GM23248 (cell line): Measurements from ENCODE around the gene GNL1. TPM values are rescaled to one million over a fixed set of nuclear protein-coding genes. Genes with fewer than 3 reads are reported as not detected.
"Not testable (repeated sequence)": the region's sequence is repeated elsewhere in the genome, so short reads cannot be mapped to it uniquely, and the experiment has no call there.

Source experiments
- DNase-seq: peaks from one replicate; pipeline ENCODE4 v3.0.0-alpha.2; 2015
- H2AFZ ChIP-seq: fragments of 200-600 bp; sonication (generic); 2 replicates; pipeline ENCODE4 v1.6.1; 2016; ENCODE audit warnings: antibody characterized with exemption
- H3F3A ChIP-seq: fragments of 200-600 bp; sonication (generic); 2 replicates; pipeline ENCODE4 v1.6.1; 2016; ENCODE audit warnings: mild to moderate bottlenecking, antibody characterized with exemption, mixed run types; ENCODE audit not compliant: insufficient read depth
- H3K27ac ChIP-seq: fragments of 200-600 bp; sonication (generic); 2 replicates; pipeline ENCODE4 v1.5.1; 2016; ENCODE audit warnings: mild to moderate bottlenecking
- H3K27me3 ChIP-seq: fragments of 200-600 bp; sonication (generic); replicated peaks from 2 replicates; pipeline ENCODE4 v1.6.1; 2016; ENCODE audit warnings: mild to moderate bottlenecking; ENCODE audit not compliant: insufficient read depth
- H3K36me3 ChIP-seq: fragments of 200-600 bp; sonication (generic); 2 replicates; pipeline ENCODE4 v1.6.1; 2016; ENCODE audit warnings: low read depth, mild to moderate bottlenecking
- H3K4me1 ChIP-seq: fragments of 200-600 bp; sonication (generic); 2 replicates; pipeline ENCODE4 v1.6.1; 2016; ENCODE audit warnings: mild to moderate bottlenecking; ENCODE audit not compliant: insufficient read depth
- H3K4me2 ChIP-seq: fragments of 200-600 bp; sonication (generic); one replicate; pipeline ENCODE4 v1.6.1; 2016; ENCODE audit warnings: mild to moderate bottlenecking; ENCODE audit not compliant: unreplicated experiment
- H3K4me3 ChIP-seq: fragments of 200-600 bp; sonication (generic); 2 replicates; pipeline ENCODE4 v1.5.1; 2016; ENCODE audit warnings: mild to moderate bottlenecking
- H3K79me2 ChIP-seq: fragments of 200-600 bp; sonication (generic); 2 replicates; pipeline ENCODE4 v1.6.1; 2016; ENCODE audit warnings: mild to moderate bottlenecking; ENCODE audit not compliant: insufficient read depth
- H3K9ac ChIP-seq: fragments of 200-600 bp; sonication (generic); 2 replicates; pipeline ENCODE4 v1.6.1; 2016; ENCODE audit warnings: mild to moderate bottlenecking
- H3K9me2 ChIP-seq: fragments of 200-600 bp; sonication (generic); 2 replicates; pipeline ENCODE4 v1.6.1; 2016; ENCODE audit warnings: mixed run types, mild to moderate bottlenecking, moderate library complexity; ENCODE audit not compliant: insufficient read depth
- H3K9me3 ChIP-seq: fragments of 200-600 bp; sonication (generic); one replicate; pipeline ENCODE4 v1.6.1; 2017; ENCODE audit warnings: low read depth
- H4K20me1 ChIP-seq: fragments of 200-600 bp; sonication (generic); 2 replicates; pipeline ENCODE4 v1.6.0; 2016; ENCODE audit not compliant: insufficient read depth
- EZH2 ChIP-seq: fragments of 200-600 bp; sonication (generic); IDR thresholded peaks from 2 replicates; pipeline ENCODE4 v1.6.1; 2018; ENCODE audit warnings: antibody characterized with exemption, mild to moderate bottlenecking; ENCODE audit not compliant: insufficient read depth, poor library complexity, severe bottlenecking
- EZH2phosphoT487 ChIP-seq: fragments of 200-600 bp; sonication (generic); IDR thresholded peaks from 2 replicates; pipeline ENCODE4 v1.6.1; 2018; ENCODE audit warnings: antibody characterized with exemption, moderate library complexity, mild to moderate bottlenecking, low read depth; ENCODE audit not compliant: insufficient read depth
- WGBS, 2 experiments: methylation state at CpG; one replicate each; pipeline ENCODE4 v1.1.6; 2015 to 2017; ENCODE audit warnings: low lambda C conversion rate in 2 of 2, low coverage in 1 of 2; ENCODE audit errors: missing lambda C conversion rate in 2 of 2; 5-methylcytosine and 5-hydroxymethylcytosine counted together
- in situ Hi-C: fragments of 300-500 bp; cut with MboI; formaldehyde crosslinking; loops from 2 replicates; pipeline ENCODE4 v1.15.0; 2020
- polyA plus RNA-seq: library from polyadenylated mRNA; unstranded; fragments of >200 nt; fragmentation: Nextera tagmentation; extraction: Ambion mirVana; gene quantifications from 2 replicates; pipeline ENCODE4 v1.2.1, GENCODE V29; 2016
- total RNA-seq: library from RNA; depleted of rRNA; stranded (reverse); fragments of >200 nt; shearing (Covaris generic); gene quantifications from 2 replicates; pipeline ENCODE4 v1.2.3, GENCODE V29; 2014

The GNL1 gene
- total and polyA plus RNA-seq, 2 experiments from 2014 or later = 64.8 to 72.1 TPM

GRCh38 chr6:30520522-30520921, 35.8 kb downstream of the GNL1 start:
- Histone ChIP-seq H3K4me1 (peaks cover 11% of the 10 kb centered on the region), H3K79me2 (no peaks in the 10 kb centered on the region), H3K4me3 (no peak overlapping the region), H3K9me2 (no peaks in the 10 kb centered on the region), H2AFZ (no peak overlapping the region), H3K27me3 (no peaks in the 10 kb centered on the region), H3K4me2 (no peak overlapping the region), H3F3A (no peaks in the 10 kb centered on the region), H3K9ac (no peak overlapping the region), H3K27ac (no peak overlapping the region), H3K36me3 (no peaks in the 10 kb centered on the region), H3K9me3 (no peaks in the 10 kb centered on the region), H4K20me1 (no peaks in the 10 kb centered on the region)
- in situ Hi-C loops = no loop called here
- 82 to 86% methylated on average over 6 of the region's 6 CpGs for WGBS, 2 experiments
- no peak for DNase-seq
- TF ChIP-seq EZH2 (no peak), EZH2phosphoT487 (no peak)

DNA sequence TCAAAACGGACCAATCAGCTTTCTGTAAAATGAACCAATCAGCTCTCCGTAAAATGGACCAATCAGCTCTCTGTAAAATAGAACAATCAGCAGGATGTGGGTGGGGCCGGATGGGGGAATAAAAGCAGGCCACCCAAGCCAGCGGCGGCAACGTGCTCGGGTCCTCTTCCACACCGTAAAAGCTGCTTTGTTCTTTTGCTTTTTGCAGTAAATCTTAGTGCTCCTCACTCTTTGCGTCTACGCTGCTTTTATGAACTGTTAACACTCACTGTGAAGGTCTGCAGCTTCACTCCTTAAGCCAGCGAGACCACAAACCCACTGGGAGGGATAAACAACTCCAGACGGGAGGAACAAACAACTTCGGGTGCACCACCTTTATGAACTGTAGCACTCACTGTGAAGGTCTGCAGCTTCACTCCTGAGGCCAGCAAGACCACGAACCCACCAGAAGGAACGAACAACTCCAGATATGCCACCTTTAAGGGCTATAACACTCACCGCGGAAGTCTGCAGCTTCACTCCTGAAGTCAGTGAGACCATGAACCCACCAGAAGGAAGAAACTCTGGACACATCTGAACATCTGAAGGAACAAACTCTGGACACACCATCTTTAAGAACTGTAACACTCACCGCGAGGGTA, 37.7 kb downstream of the GNL1 start:
- peaks cover 11% of the 10 kb centered on the region for H3K4me1 ChIP-seq
- 65 to 67% methylated on average over 19 of the region's 19 CpGs for WGBS, 2 experiments
- H3K9me3 ChIP-seq, H3K27me3 ChIP-seq, H3K4me3 ChIP-seq, H3K79me2 ChIP-seq, in situ Hi-C loops, H3K4me2 ChIP-seq, H3K9me2 ChIP-seq, DNase-seq, H4K20me1 ChIP-seq, H3K27ac ChIP-seq, H3F3A ChIP-seq, H3K36me3 ChIP-seq, H3K9ac ChIP-seq, H2AFZ ChIP-seq: not testable (repeated sequence)

- H3K27ac ChIP-seq, H3K79me2 ChIP-seq, H3K9me2 ChIP-seq, in situ Hi-C loops, H3K27me3 ChIP-seq, H3K4me3 ChIP-seq, H2AFZ ChIP-seq, H4K20me1 ChIP-seq, H3K4me2 ChIP-seq, H3K9me3 ChIP-seq, H3K36me3 ChIP-seq, H3F3A ChIP-seq, DNase-seq, H3K9ac ChIP-seq: not testable (repeated sequence)
- peaks cover 11% of the 10 kb centered on the region for H3K4me1 ChIP-seq
- WGBS, 2 experiments = 94 to 95% methylated on average over 8 to 21 of the region's 21 CpGs
These were observed 38.4 kb downstream of the GNL1 start for GRCh38 chr6:30517767-30518504.

DNA sequence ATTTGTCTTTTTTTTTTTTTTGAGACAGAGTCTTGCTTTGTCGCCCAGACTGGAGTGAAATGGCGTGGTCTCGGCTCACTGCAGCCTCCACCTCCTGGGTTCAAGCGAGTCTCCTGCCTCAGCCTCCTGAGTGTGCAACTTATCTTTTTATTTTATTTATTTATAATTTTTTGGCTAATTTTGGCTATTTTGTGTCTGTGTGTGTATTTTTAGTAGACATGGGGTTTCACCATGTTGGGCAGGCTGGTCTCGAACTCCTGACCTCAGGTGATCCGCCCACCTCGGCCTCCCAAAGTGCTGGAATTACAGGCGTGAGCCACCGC, 39.6 kb downstream of the GNL1 start:
- H4K20me1 ChIP-seq, DNase-seq, H3F3A ChIP-seq, H3K36me3 ChIP-seq, H3K9me2 ChIP-seq, H3K27me3 ChIP-seq, H3K9me3 ChIP-seq, H3K79me2 ChIP-seq, H3K4me1 ChIP-seq, in situ Hi-C loops: not testable (repeated sequence)
- peak overlapping the region; percentile 93 for H2AFZ ChIP-seq
- peak overlapping the region; percentile 82 for H3K4me3 ChIP-seq
- H3K27ac ChIP-seq = peak overlapping the region; percentile 94
- H3K4me2 ChIP-seq = peak overlapping the region; percentile 93
- WGBS, 2 experiments = 50 to 54% methylated on average over 9 of the region's 9 CpGs
- peak overlapping the region; percentile 92 for H3K9ac ChIP-seq
